CD4-positive, alpha-beta T cell (primary cell): ENCODE results near the gene AIDA. TPM values are rescaled to one million over a fixed set of nuclear protein-coding genes. Genes with fewer than 3 reads are reported as not detected.

ENCODE experiments used
- ATAC-seq: fragments of 200-7000 bp; cut with Tn5 transposase; one replicate; pipeline ENCODE4 v1.10.0; 2022; ENCODE audit warnings: mild to moderate bottlenecking; ENCODE audit not compliant: poor library complexity
- CTCF ChIA-PET: fragments of 350-600 bp; sonication (Branson Sonifier 250); formaldehyde crosslinking; loops from one replicate; lab custom pipeline; 2021; ENCODE audit warnings: antibody characterized with exemption, inconsistent platforms; lab: Charles Lee
- POLR2A ChIA-PET: fragments of 350-600 bp; sonication (Branson Sonifier 250); formaldehyde crosslinking; loops from one replicate; lab custom pipeline; 2021; ENCODE audit warnings: antibody characterized with exemption, inconsistent platforms; lab: Charles Lee
- DNase-seq, 14 experiments: peaks; one replicate each; pipeline ENCODE4 v3.0.0-alpha.2; 2013 to 2020; ENCODE audit warnings: mixed read lengths in 2 of 14
- H3K27ac ChIP-seq, 2 donors: one replicate each; pipeline versions ENCODE4 v1.5.1 to v1.7.0; 2013; ENCODE audit warnings: low read length in 2 of 2, low read depth in 1 of 2, mild to moderate bottlenecking in 1 of 2
- H3K27me3 ChIP-seq, 2 experiments: 1 replicate in 1 of 2; 2 replicates in 1 of 2; pipeline versions ENCODE4 v1.6.1 to v1.7.0; 2013; ENCODE audit warnings: low read length in 2 of 2, control low read depth in 1 of 2, mild to moderate bottlenecking in 1 of 2, moderate library complexity in 1 of 2; ENCODE audit not compliant: insufficient read depth in 2 of 2, control insufficient read depth in 1 of 2
- H3K36me3 ChIP-seq: one replicate; pipeline ENCODE4 v1.6.1; 2013; ENCODE audit warnings: low read length, control low read depth; ENCODE audit not compliant: insufficient read depth
- H3K4me1 ChIP-seq: one replicate; pipeline ENCODE4 v1.6.1; 2013; ENCODE audit warnings: low read length, control low read depth; ENCODE audit not compliant: insufficient read depth
- H3K4me3 ChIP-seq: one replicate; pipeline ENCODE4 v1.5.1; 2013; ENCODE audit warnings: mild to moderate bottlenecking, low read length, moderate library complexity
- H3K9me3 ChIP-seq, 2 experiments: 1 replicate in 1 of 2; 2 replicates in 1 of 2; pipeline versions ENCODE4 v1.6.1 to v1.7.0; 2013; ENCODE audit warnings: low read length in 2 of 2, mild to moderate bottlenecking in 2 of 2, control low read depth in 1 of 2, moderate library complexity in 1 of 2; ENCODE audit not compliant: control insufficient read depth in 1 of 2, insufficient read depth in 1 of 2
- H3K27ac Mint-ChIP-seq: one replicate; pipeline ENCODE4 v1.8.0; 2020; ENCODE audit warnings: mixed read lengths
- H3K27me3 Mint-ChIP-seq: one replicate; pipeline ENCODE4 v1.8.0; 2021; ENCODE audit warnings: mixed read lengths
- H3K36me3 Mint-ChIP-seq: one replicate; pipeline ENCODE4 v1.8.0; 2021; ENCODE audit warnings: low read depth, mixed read lengths
- H3K4me1 Mint-ChIP-seq: one replicate; pipeline ENCODE4 v1.8.0; 2021; ENCODE audit warnings: low read depth, mixed read lengths
- H3K4me3 Mint-ChIP-seq: one replicate; pipeline ENCODE4 v1.8.0; 2020; ENCODE audit warnings: mild to moderate bottlenecking, mixed read lengths
- H3K9me3 Mint-ChIP-seq: one replicate; pipeline ENCODE4 v1.8.0; 2020; ENCODE audit warnings: mixed read lengths
- CTCF ChIP-seq: fragments of 200-600 bp; IDR thresholded peaks from one replicate; pipeline ENCODE4 v1.8.0; 2022; ENCODE audit warnings: antibody characterized with exemption, mild to moderate bottlenecking
- intact Hi-C, 2 experiments: fragments of 100-400 bp; cut with DNase I in 1 of 2; cut with micrococcal nuclease in 1 of 2; formaldehyde crosslinking; loops; one replicate each; pipeline versions ENCODE4 v1.15.1 to v1.9.0; 2023 to 2025; cut with DNase I, micrococcal nuclease
- total RNA-seq, 174 experiments: library from RNA in 2 of 174; stranded (reverse) in 2 of 174; gene quantifications; one replicate each; pipeline ENCODE4 v1.2.3 and lab custom pipeline; 2021 to 2026

The AIDA gene
- total RNA-seq, 2 experiments from 2014 or later, result 23.6 to 25.1 TPM

- H3K27ac ChIP-seq, result no peak overlapping the region
Observed at GRCh38 chr1:222634180-222635013, 77.9 kb downstream of the AIDA start.

GRCh38 chr1:222632749-222633148 lies 79.5 kb downstream of the AIDA start:
- H3K27ac Mint-ChIP-seq, result no peak overlapping the region
- Histone ChIP-seq H3K27me3 (no peaks in the 10 kb centered on the region), H3K4me1 (no peaks in the 10 kb centered on the region), H3K4me3 (no peak overlapping the region), H3K36me3 (peaks cover 80% of the 10 kb centered on the region), H3K9me3 (no peaks in the 10 kb centered on the region), H3K27ac (no peak overlapping the region)
- H3K36me3 Mint-ChIP-seq, result peaks cover 85% of the 10 kb centered on the region
- ATAC-seq (no peak), DNase-seq (no peak)
- intact Hi-C loops, result no loop called here
- H3K9me3 Mint-ChIP-seq, result no peaks in the 10 kb centered on the region
- no peak overlapping the region for H3K4me3 Mint-ChIP-seq
- no peaks in the 10 kb centered on the region for H3K27me3 Mint-ChIP-seq
- TF ChIP-seq CTCF, result no peak
- ChIA-PET CTCF (no interaction called here), POLR2A (no interaction called here)
- H3K4me1 Mint-ChIP-seq, result peaks cover 11% of the 10 kb centered on the region

More at GRCh38 chr1:222634180-222635013, 77.9 kb downstream of the AIDA start:
- POLR2A ChIA-PET, result interaction anchor here (0.8 to 1.3 kb wide), 10 partner anchors 10 to 893 kb away, joined by 3 to 16 read pairs (median 6); partner anchors contain the start of genes AIDA, BROX, DUSP10 and MIA3
- DNase-seq (peak in 12 of 14 experiments; percentile 21 to 89 (median 60)), ATAC-seq (peak; percentile 98)
- intact Hi-C loops, result loop anchor here (1.0 to 5.0 kb wide), 3 partner anchors 47 to 537 kb away; partner anchors contain the start of gene TAF1A (in 1 of the 2)
- H3K9me3 Mint-ChIP-seq, result no peaks in the 10 kb centered on the region
- Histone ChIP-seq H3K27me3 (no peaks in the 10 kb centered on the region), H3K36me3 (peaks cover 78% of the 10 kb centered on the region), H3K9me3 (no peaks in the 10 kb centered on the region), H3K4me3 (no peak overlapping the region), H3K4me1 (no peaks in the 10 kb centered on the region)
- no peak overlapping the region for H3K4me3 Mint-ChIP-seq
- H3K27me3 Mint-ChIP-seq, result no peaks in the 10 kb centered on the region
- H3K27ac Mint-ChIP-seq, result peak overlapping the region; percentile 1
- H3K4me1 Mint-ChIP-seq, result peaks cover 11% of the 10 kb centered on the region
- TF ChIP-seq CTCF, result peak; percentile 92
- peaks cover 85% of the 10 kb centered on the region for H3K36me3 Mint-ChIP-seq
- CTCF ChIA-PET, result interaction anchor here (0.8 to 1.7 kb wide), 11 partner anchors 9 to 170 kb away, joined by 3 to 12 read pairs (median 4); partner anchors contain the start of genes BROX and TAF1A

GRCh38 chr1:222631611-222632208 lies 80.6 kb downstream of the AIDA start:
- Histone ChIP-seq H3K27ac (no peak overlapping the region), H3K9me3 (no peaks in the 10 kb centered on the region), H3K4me3 (no peak overlapping the region), H3K27me3 (no peaks in the 10 kb centered on the region), H3K36me3 (peaks cover 85% of the 10 kb centered on the region), H3K4me1 (no peaks in the 10 kb centered on the region)
- no peak overlapping the region for H3K4me3 Mint-ChIP-seq
- no peak overlapping the region for H3K27ac Mint-ChIP-seq
- H3K27me3 Mint-ChIP-seq, result no peaks in the 10 kb centered on the region
- ChIA-PET POLR2A (no interaction called here), CTCF (no interaction called here)
- H3K9me3 Mint-ChIP-seq, result no peaks in the 10 kb centered on the region
- peaks cover 88% of the 10 kb centered on the region for H3K36me3 Mint-ChIP-seq
- peaks cover 11% of the 10 kb centered on the region for H3K4me1 Mint-ChIP-seq
- DNase-seq, result no peak
- ATAC-seq, result no peak
- intact Hi-C loops, result no loop called here
- TF ChIP-seq CTCF, result no peak
